Measurements from ENCODE around the gene AP1M2.
A peak's percentile ranks its signal among the peaks of the same experiment; 100 is the strongest.
"Not testable (repeated sequence)": the region's sequence is repeated elsewhere in the genome, so short reads cannot be mapped to it uniquely, and the experiment has no call there.

Gene AP1M2

DNA sequence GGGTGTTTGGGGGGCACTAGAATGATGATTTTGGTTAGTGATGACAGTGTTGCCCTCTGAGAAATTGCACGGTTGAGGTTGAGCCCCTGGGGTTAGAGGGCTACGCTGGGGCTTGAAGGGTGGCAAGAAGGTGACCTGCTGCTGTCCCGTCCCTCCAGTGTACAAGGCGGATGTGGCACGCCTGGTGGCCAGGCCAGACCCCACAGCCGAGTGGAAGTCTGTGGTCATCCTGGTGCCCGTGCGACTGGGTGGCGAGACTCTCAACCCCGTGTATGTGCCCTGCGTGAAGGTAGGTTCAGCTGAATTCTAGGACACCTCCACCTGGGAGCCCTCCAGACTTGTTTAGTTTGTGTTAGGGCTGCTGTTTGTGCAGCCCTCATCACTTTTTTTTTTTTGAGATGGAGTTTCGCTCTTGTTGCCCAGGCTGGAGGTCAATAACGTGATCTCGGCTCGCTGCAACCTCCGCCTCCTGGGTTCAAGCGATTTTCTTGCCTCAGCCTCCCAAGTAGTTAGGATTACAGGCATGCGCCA lies 38.3 kb downstream of the AP1M2 start:
- H3K36me3 Mint-ChIP-seq: peaks cover 14% of the 10 kb centered on the region
- H3K27ac Mint-ChIP-seq: no peak overlapping the region
- H3K9me3 Mint-ChIP-seq: no peaks in the 10 kb centered on the region
- H3K4me3 Mint-ChIP-seq: no peak overlapping the region
- H3K4me1 Mint-ChIP-seq: peaks cover 13% of the 10 kb centered on the region
- no peak for ATAC-seq (ENCODE audit: low read depth)
- no peak for DNase-seq (ENCODE audit: low spot score in 2 of 2)
- no peaks in the 10 kb centered on the region for H3K27me3 Mint-ChIP-seq

DNA sequence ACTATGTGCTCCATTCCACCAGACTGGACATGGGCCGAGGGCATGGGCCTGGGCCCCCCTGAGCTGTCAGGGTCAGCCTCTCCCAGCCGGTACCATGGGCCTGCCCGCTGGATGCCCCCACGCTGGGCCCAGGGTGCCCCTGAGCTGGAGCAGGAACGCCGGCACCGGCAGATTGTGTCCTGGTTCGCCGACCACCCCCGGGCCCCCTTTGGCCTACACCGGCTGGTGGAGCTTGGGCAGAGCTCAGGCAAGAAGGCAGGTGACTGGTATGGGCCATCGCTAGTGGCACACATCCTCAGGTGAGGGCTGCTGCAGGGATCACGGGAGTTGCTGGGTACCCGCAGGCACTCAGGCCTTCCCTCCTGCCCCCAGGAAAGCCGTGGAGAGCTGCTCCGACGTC lies 40.3 kb downstream of the AP1M2 start:
- Mint-ChIP-seq H3K27me3 (no peaks in the 10 kb centered on the region), H3K4me3 (no peak overlapping the region), H3K4me1 (peaks cover 5% of the 10 kb centered on the region), H3K9me3 (no peaks in the 10 kb centered on the region), H3K27ac (no peak overlapping the region), H3K36me3 (peaks cover 7% of the 10 kb centered on the region)
- no peak for ATAC-seq (ENCODE audit: low read depth)
- no peak for DNase-seq (ENCODE audit: low spot score in 2 of 2)

DNA sequence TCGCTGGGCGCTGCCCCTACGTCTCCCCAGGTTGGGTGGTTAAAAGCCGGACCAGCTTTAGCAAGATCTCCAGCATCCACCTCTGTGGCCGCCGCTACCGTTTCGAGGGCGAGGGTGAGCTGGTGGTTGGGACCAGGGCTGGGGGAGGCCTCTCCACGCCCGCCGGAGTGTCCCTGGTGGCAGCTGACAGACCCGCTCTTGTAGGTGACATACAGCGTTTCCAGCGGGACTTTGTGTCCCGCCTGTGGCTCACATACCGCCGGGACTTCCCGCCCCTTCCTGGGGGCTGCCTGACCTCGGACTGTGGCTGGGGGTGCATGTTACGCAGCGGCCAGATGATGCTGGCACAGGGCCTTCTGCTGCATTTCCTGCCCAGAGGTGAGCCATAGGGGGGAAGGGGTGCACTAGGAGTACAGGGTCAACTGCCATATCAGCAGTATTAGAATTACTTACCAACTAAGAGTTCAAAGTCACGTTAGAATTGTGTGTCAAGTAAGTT lies 42.3 kb downstream of the AP1M2 start:
- DNase-seq (ENCODE audit: low spot score in 2 of 2): no peak
- Mint-ChIP-seq H3K9me3 (no peaks in the 10 kb centered on the region), H3K27ac (peak overlapping the region; percentile 48), H3K36me3 (peaks cover 7% of the 10 kb centered on the region), H3K4me3 (peak overlapping the region; percentile 86), H3K27me3 (peaks cover 3% of the 10 kb centered on the region), H3K4me1 (peaks cover 5% of the 10 kb centered on the region)
- ATAC-seq (ENCODE audit: low read depth): no peak

- no peaks in the 10 kb centered on the region for H3K9me3 Mint-ChIP-seq
- ATAC-seq (ENCODE audit: low read depth): no peak
- no peak for DNase-seq (ENCODE audit: low spot score in 2 of 2)
- H3K27me3 Mint-ChIP-seq: peaks cover 4% of the 10 kb centered on the region
- H3K4me1 Mint-ChIP-seq: peaks cover 5% of the 10 kb centered on the region
- peaks cover 5% of the 10 kb centered on the region for H3K36me3 Mint-ChIP-seq
- H3K4me3 Mint-ChIP-seq: peak overlapping the region; percentile 86
- H3K27ac Mint-ChIP-seq: peak overlapping the region; percentile 48
Observed at GRCh38 chr19:10544242-10544752, 42.8 kb downstream of the AP1M2 start.

GRCh38 chr19:10543420-10544241 lies 43.5 kb downstream of the AP1M2 start, which contains the start of gene ATG4D:
Gene ATG4D (plus strand): TSS chr19:10543904. CDS start chr19:10544091, 187 bp downstream.
- peaks cover 5% of the 10 kb centered on the region for H3K36me3 Mint-ChIP-seq
- H3K4me1 Mint-ChIP-seq: peaks cover 5% of the 10 kb centered on the region
- DNase-seq (ENCODE audit: low spot score in 2 of 2): peak; percentile 78 to 80
- peaks cover 4% of the 10 kb centered on the region for H3K27me3 Mint-ChIP-seq
- H3K4me3 Mint-ChIP-seq: peak within 1 kb of the TSS; percentile 86
- peak within 1 kb of the TSS; percentile 81 for H3K27ac Mint-ChIP-seq
- ATAC-seq (ENCODE audit: low read depth): peak; percentile 83
- no peaks in the 10 kb centered on the region for H3K9me3 Mint-ChIP-seq

DNA sequence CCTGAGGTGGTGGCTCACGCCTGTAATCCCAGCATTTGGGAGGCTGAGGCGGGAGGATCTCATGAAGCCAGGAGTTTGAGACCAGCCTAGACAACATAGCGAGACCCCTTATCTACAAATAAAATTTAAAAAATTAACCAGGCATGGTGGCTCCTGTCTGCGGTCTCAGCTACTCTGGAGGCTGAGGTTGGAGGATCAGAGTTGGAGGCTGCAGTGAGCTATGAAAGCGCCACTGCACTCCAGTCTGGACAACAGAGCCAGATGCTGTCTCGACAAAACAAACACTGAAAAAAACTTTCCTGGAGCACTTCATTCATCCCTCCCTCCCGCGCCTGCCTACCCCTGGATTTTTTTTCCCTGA lies 44.1 kb downstream of the AP1M2 start:
- Mint-ChIP-seq H3K27me3 (peaks cover 4% of the 10 kb centered on the region), H3K4me3 (peak overlapping the region; percentile 84), H3K27ac (peak overlapping the region; percentile 81), H3K4me1 (peaks cover 5% of the 10 kb centered on the region), H3K9me3 (no peaks in the 10 kb centered on the region), H3K36me3 (peaks cover 2% of the 10 kb centered on the region)
- ATAC-seq (ENCODE audit: low read depth) (no peak), DNase-seq (ENCODE audit: low spot score in 2 of 2) (no peak)

DNA sequence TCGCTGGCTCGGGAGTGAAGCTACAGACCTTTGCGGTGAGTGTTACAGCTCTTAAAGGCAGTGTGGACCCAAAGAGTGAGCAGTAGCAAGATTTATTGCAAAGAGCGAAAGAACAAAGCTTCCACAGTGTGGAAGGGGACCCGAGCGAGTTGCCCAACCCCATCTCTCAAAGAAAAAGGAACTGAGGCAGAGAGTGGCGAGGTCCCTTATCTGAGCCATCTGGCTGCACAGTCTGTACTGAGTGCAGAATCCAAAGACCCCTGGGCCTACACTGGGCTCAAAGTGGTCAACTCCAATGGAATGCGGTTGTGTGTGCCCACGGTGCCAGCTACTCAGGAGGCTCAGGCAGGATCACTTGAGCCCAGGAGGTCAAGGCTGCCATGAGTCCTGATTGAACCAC lies 48.1 kb downstream of the AP1M2 start:
- H3K9me3 Mint-ChIP-seq; H3K27me3 Mint-ChIP-seq; H3K4me1 Mint-ChIP-seq; DNase-seq (ENCODE audit: low spot score in 2 of 2); H3K27ac Mint-ChIP-seq; H3K4me3 Mint-ChIP-seq; H3K36me3 Mint-ChIP-seq; ATAC-seq (ENCODE audit: low read depth): not testable (repeated sequence)

GRCh38 chr19:10538204-10538983 lies 48.7 kb downstream of the AP1M2 start:
- H3K27me3 Mint-ChIP-seq: peaks cover 8% of the 10 kb centered on the region
- H3K36me3 Mint-ChIP-seq: no peaks in the 10 kb centered on the region
- no peaks in the 10 kb centered on the region for H3K4me1 Mint-ChIP-seq
- DNase-seq (ENCODE audit: low spot score in 2 of 2) (no peak), ATAC-seq (ENCODE audit: low read depth) (no peak)
- H3K9me3 Mint-ChIP-seq: no peaks in the 10 kb centered on the region
- no peak overlapping the region for H3K4me3 Mint-ChIP-seq
- H3K27ac Mint-ChIP-seq: no peak overlapping the region

DNA sequence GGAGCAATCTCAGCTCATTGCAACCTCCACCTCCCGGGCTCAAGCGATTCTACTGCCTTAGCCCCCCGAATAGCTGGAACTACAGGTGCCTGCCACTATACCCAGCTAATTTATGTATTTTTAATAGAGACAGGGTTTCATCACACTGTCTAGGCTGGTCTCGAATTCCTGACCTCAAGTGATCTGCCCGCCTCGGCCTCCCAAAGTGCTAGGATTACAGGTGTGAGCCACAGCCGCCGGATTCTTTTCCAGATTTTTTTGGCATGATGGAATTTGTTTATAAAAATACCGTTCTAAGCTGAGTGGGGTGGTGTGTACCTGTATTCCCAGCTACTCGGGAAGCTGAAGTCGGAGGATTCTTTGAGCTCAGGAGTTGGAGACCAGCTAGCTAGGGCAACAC lies 49.4 kb downstream of the AP1M2 start:
- no peak overlapping the region for H3K4me3 Mint-ChIP-seq
- H3K36me3 Mint-ChIP-seq: no peaks in the 10 kb centered on the region
- DNase-seq (ENCODE audit: low spot score in 2 of 2) (no peak), ATAC-seq (ENCODE audit: low read depth) (no peak)
- H3K27ac Mint-ChIP-seq: no peak overlapping the region
- peaks cover 8% of the 10 kb centered on the region for H3K27me3 Mint-ChIP-seq
- H3K9me3 Mint-ChIP-seq: no peaks in the 10 kb centered on the region
- H3K4me1 Mint-ChIP-seq: no peaks in the 10 kb centered on the region

DNA sequence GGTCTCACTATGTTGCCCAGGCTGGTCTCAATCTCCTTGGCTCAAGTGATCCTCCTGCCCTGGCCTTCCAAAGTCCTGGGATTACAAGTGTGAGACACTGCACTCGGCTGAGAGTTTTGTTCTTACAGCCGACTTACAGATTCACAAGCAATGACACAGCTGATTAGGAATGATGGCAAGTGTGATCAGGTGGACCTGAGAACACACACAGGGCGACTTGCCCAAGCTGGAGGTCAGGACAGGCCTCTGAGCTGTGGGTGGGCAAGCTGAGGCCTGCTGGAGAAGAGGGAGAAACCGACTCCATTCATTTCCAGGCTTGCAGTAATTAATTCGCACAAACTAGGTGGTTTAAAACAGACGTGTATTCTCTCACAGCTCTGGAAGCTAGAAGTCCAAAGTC lies 51.5 kb downstream of the AP1M2 start:
- Mint-ChIP-seq H3K4me1 (no peaks in the 10 kb centered on the region), H3K4me3 (no peak overlapping the region), H3K36me3 (peaks cover 2% of the 10 kb centered on the region), H3K27ac (no peak overlapping the region), H3K27me3 (peaks cover 8% of the 10 kb centered on the region), H3K9me3 (no peaks in the 10 kb centered on the region)
- ATAC-seq (ENCODE audit: low read depth) (no peak), DNase-seq (ENCODE audit: low spot score in 2 of 2) (no peak)

- Mint-ChIP-seq H3K36me3 (peaks cover 2% of the 10 kb centered on the region), H3K4me1 (no peaks in the 10 kb centered on the region), H3K27ac (no peak overlapping the region), H3K27me3 (peaks cover 4% of the 10 kb centered on the region), H3K4me3 (no peak overlapping the region), H3K9me3 (no peaks in the 10 kb centered on the region)
- no peak for DNase-seq (ENCODE audit: low spot score in 2 of 2)
- ATAC-seq (ENCODE audit: low read depth): no peak
Observed at GRCh38 chr19:10533646-10534386, 53.3 kb downstream of the AP1M2 start.

DNA sequence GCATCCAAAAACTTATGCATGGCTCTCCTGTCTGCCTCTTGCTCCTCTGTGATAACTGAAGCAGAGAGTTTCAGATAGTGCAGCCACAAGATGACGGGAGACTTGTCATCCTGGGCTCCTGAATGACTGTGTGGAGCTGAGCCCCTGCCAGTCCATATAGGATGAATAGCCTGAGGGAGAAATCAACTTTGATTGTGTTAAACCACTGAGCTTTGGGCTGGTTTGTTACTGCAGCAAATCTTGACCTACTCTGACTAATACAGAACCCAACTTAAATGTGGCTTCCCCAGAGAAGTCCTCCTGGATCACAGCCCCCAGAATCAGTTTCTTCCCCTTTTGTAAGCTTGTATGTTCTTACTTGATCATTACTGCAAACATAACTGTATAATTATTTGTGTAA lies 54.7 kb downstream of the AP1M2 start:
- peaks cover 2% of the 10 kb centered on the region for H3K36me3 Mint-ChIP-seq
- H3K27ac Mint-ChIP-seq: no peak overlapping the region
- no peaks in the 10 kb centered on the region for H3K9me3 Mint-ChIP-seq

GRCh38 chr19:10526887-10527286 lies 60.2 kb downstream of the AP1M2 start:
- not testable (repeated sequence) for H3K4me3 Mint-ChIP-seq; DNase-seq (ENCODE audit: low spot score in 2 of 2); ATAC-seq (ENCODE audit: low read depth); H3K27ac Mint-ChIP-seq; H3K27me3 Mint-ChIP-seq; H3K36me3 Mint-ChIP-seq; H3K9me3 Mint-ChIP-seq; H3K4me1 Mint-ChIP-seq

More for the DNA sequence above, 54.7 kb downstream of the AP1M2 start:
- ATAC-seq (ENCODE audit: low read depth) (no peak), DNase-seq (ENCODE audit: low spot score in 2 of 2) (no peak)
- peaks cover 4% of the 10 kb centered on the region for H3K27me3 Mint-ChIP-seq
- H3K4me3 Mint-ChIP-seq: no peak overlapping the region
- no peaks in the 10 kb centered on the region for H3K4me1 Mint-ChIP-seq
